H9 (cell line): ENCODE data around the gene VSTM4. TPM values are rescaled to one million over a fixed set of nuclear protein-coding genes. Genes with fewer than 3 reads are reported as not detected.

Source experiments
- DNase-seq: peaks from one replicate; pipeline ENCODE4 v3.0.0-alpha.2; 2017
- H2AFZ ChIP-seq: one replicate; pipeline ENCODE4 v1.6.1; 2013; ENCODE audit warnings: mild to moderate bottlenecking, low read length, control low read depth, moderate library complexity
- H2AK5ac ChIP-seq: 2 replicates; pipeline ENCODE4 v1.6.1; 2013; ENCODE audit warnings: low read length, control low read depth, mixed read lengths; ENCODE audit not compliant: insufficient read length
- H2BK120ac ChIP-seq: one replicate; pipeline ENCODE4 v1.6.1; 2013; ENCODE audit warnings: low read depth, mild to moderate bottlenecking, low read length, control low read depth, inconsistent platforms; ENCODE audit not compliant: poor library complexity, severe bottlenecking
- H2BK12ac ChIP-seq: 2 replicates; pipeline ENCODE4 v1.6.1; 2013; ENCODE audit warnings: low read length, control low read depth, mixed read lengths, low read depth; ENCODE audit not compliant: insufficient read length
- H2BK15ac ChIP-seq: 2 replicates; pipeline ENCODE4 v1.6.1; 2013; ENCODE audit warnings: low read depth, low read length, control low read depth
- H2BK20ac ChIP-seq: one replicate; pipeline ENCODE4 v1.6.1; 2013; ENCODE audit warnings: low read depth, mild to moderate bottlenecking, low read length, control low read depth, inconsistent platforms; ENCODE audit not compliant: poor library complexity, severe bottlenecking
- H2BK5ac ChIP-seq: 2 replicates; pipeline ENCODE4 v1.6.1; 2013; ENCODE audit warnings: low read length, control low read depth, mixed read lengths; ENCODE audit not compliant: insufficient read length
- H3K14ac ChIP-seq: 2 replicates; pipeline ENCODE4 v1.6.1; 2013; ENCODE audit warnings: low read length, control low read depth; ENCODE audit not compliant: insufficient read depth
- H3K18ac ChIP-seq: 2 replicates; pipeline ENCODE4 v1.6.1; 2013; ENCODE audit warnings: low read depth, mild to moderate bottlenecking, mixed read lengths, low read length, control low read depth; ENCODE audit not compliant: insufficient read length
- H3K23ac ChIP-seq: 2 replicates; pipeline ENCODE4 v1.6.1; 2013; ENCODE audit warnings: low read length, control low read depth, mixed read lengths, low read depth; ENCODE audit not compliant: insufficient read length
- H3K23me2 ChIP-seq: 2 replicates; pipeline ENCODE4 v1.6.1; 2013; ENCODE audit warnings: low read depth, mild to moderate bottlenecking, mixed read lengths, low read length, control low read depth; ENCODE audit not compliant: insufficient read length, poor library complexity, severe bottlenecking
- H3K27ac ChIP-seq: 2 replicates; pipeline ENCODE4 v1.5.1; 2013; ENCODE audit warnings: low read length, control low read depth, mixed read lengths, low read depth; ENCODE audit not compliant: insufficient read length
- H3K27me3 ChIP-seq: 2 replicates; pipeline ENCODE4 v1.6.1; 2013; ENCODE audit warnings: low read length, control low read depth, inconsistent platforms; ENCODE audit not compliant: insufficient read depth
- H3K4ac ChIP-seq: 2 replicates; pipeline ENCODE4 v1.6.1; 2013; ENCODE audit warnings: low read depth, mild to moderate bottlenecking, control low read depth, inconsistent platforms, low read length, moderate library complexity
- H3K4me1 ChIP-seq: 2 replicates; pipeline ENCODE4 v1.6.1; 2013; ENCODE audit warnings: low read length, control low read depth, inconsistent platforms; ENCODE audit not compliant: insufficient read depth
- H3K4me2 ChIP-seq: 2 replicates; pipeline ENCODE4 v1.6.1; 2013; ENCODE audit warnings: low read length, control low read depth, mixed read lengths; ENCODE audit not compliant: insufficient read length, insufficient read depth
- H3K56ac ChIP-seq: 2 replicates; pipeline ENCODE4 v1.6.1; 2013; ENCODE audit warnings: low read depth, mild to moderate bottlenecking, mixed read lengths, low read length, control low read depth; ENCODE audit not compliant: insufficient read length
- H3K79me1 ChIP-seq: 2 replicates; pipeline ENCODE4 v1.6.1; 2013; ENCODE audit warnings: low read depth, mild to moderate bottlenecking, moderate library complexity, low read length, control low read depth, inconsistent platforms; ENCODE audit not compliant: insufficient read depth, poor library complexity, severe bottlenecking
- H3K79me2 ChIP-seq: 2 replicates; pipeline ENCODE4 v1.6.1; 2013; ENCODE audit warnings: low read length, control low read depth, inconsistent platforms; ENCODE audit not compliant: insufficient read depth
- H3K9ac ChIP-seq: 2 replicates; pipeline ENCODE4 v1.6.1; 2013; ENCODE audit warnings: low read length, control low read depth, mixed read lengths; ENCODE audit not compliant: insufficient read length; ENCODE audit errors: extremely low read depth
- H3K9me3 ChIP-seq: one replicate; pipeline ENCODE4 v1.6.1; 2013; ENCODE audit warnings: low read depth, low read length, inconsistent platforms; ENCODE audit not compliant: control insufficient read depth
- H3T11ph ChIP-seq: one replicate; pipeline ENCODE4 v1.6.1; 2013; ENCODE audit warnings: mild to moderate bottlenecking, low read length, control low read depth, inconsistent platforms
- H4K20me1 ChIP-seq: one replicate; pipeline ENCODE4 v1.6.1; 2013; ENCODE audit not compliant: control insufficient read depth, insufficient read length, insufficient read depth
- H4K5ac ChIP-seq: 2 replicates; pipeline ENCODE4 v1.6.1; 2013; ENCODE audit warnings: low read depth, mild to moderate bottlenecking, mixed read lengths, low read length, control low read depth; ENCODE audit not compliant: insufficient read length
- H4K8ac ChIP-seq: replicated peaks from 2 replicates; pipeline ENCODE4 v1.6.1; 2013; ENCODE audit warnings: low read length, control low read depth, mixed read lengths, low read depth; ENCODE audit not compliant: insufficient read length
- H4K91ac ChIP-seq: 2 replicates; pipeline ENCODE4 v1.6.1; 2013; ENCODE audit warnings: low read depth, mild to moderate bottlenecking, moderate library complexity, mixed read lengths, low read length, control low read depth; ENCODE audit not compliant: insufficient read length
- H3K27ac Mint-ChIP-seq, 3 experiments: 2 replicates in 2 of 3; 3 replicates in 1 of 3; pipeline ENCODE4 v1.8.0; 2020 to 2021; ENCODE audit warnings: mixed read lengths in 3 of 3, mild to moderate bottlenecking in 1 of 3, moderate library complexity in 1 of 3
- H3K27me3 Mint-ChIP-seq: 2 replicates; pipeline ENCODE4 v1.8.0; 2021; ENCODE audit warnings: low read depth, mild to moderate bottlenecking, moderate library complexity, mixed read lengths
- H3K36me3 Mint-ChIP-seq, 3 experiments: 2 replicates in 2 of 3; 3 replicates in 1 of 3; pipeline ENCODE4 v1.8.0; 2020 to 2021; ENCODE audit warnings: low read depth in 3 of 3, mixed read lengths in 3 of 3; ENCODE audit not compliant: insufficient read depth in 1 of 3
- H3K4me1 Mint-ChIP-seq, 2 experiments: 2 replicates each; pipeline ENCODE4 v1.8.0; 2020; ENCODE audit warnings: mixed read lengths in 2 of 2
- H3K4me3 Mint-ChIP-seq, 2 experiments: 2 replicates in 1 of 2; 3 replicates in 1 of 2; pipeline ENCODE4 v1.8.0; 2020 to 2021; ENCODE audit warnings: mild to moderate bottlenecking in 2 of 2, mixed read lengths in 2 of 2, moderate library complexity in 1 of 2
- H3K9me3 Mint-ChIP-seq, 2 experiments: 2 replicates in 1 of 2; 3 replicates in 1 of 2; pipeline ENCODE4 v1.8.0; 2020; ENCODE audit warnings: mild to moderate bottlenecking in 2 of 2, mixed read lengths in 2 of 2, moderate library complexity in 1 of 2
- CTCF ChIP-seq: fragments of 200-600 bp; sonication (generic); conservative IDR thresholded peaks from 3 replicates; pipeline ENCODE4 v1.8.0; 2021; ENCODE audit warnings: antibody characterized with exemption, mild to moderate bottlenecking
- WGBS: extraction: QIAGEN DNeasy Blood & Tissue Kit; methylation state at CpG from one replicate; pipeline ENCODE4 v1.1.7; 2013; ENCODE audit warnings: missing lambda C conversion rate, low lambda C conversion rate, mixed read lengths; ENCODE audit not compliant: insufficient read length; ENCODE audit errors: extremely low coverage; 5-methylcytosine and 5-hydroxymethylcytosine counted together
- total RNA-seq: library from RNA; stranded (reverse); gene quantifications from 2 replicates; pipeline ENCODE4 v1.2.1, GENCODE V29; 2021

Gene VSTM4
- total RNA-seq, 1 experiment from 2014 or later, result 0.44 TPM

GRCh38 chr10:49023071-49023470 lies 92.3 kb downstream of the VSTM4 start:
- H3K18ac ChIP-seq, result no peak overlapping the region
- no peak overlapping the region for H3K4me2 ChIP-seq
- no peak overlapping the region for H2BK15ac ChIP-seq
- Mint-ChIP-seq H3K36me3 (no peaks in the 10 kb centered on the region), H3K4me1 (no peaks in the 10 kb centered on the region), H3K27ac (no peak overlapping the region), H3K4me3 (no peak overlapping the region), H3K9me3 (no peaks in the 10 kb centered on the region), H3K27me3 (peaks cover 3% of the 10 kb centered on the region)
- no peak overlapping the region for H3K4ac ChIP-seq
- H2BK20ac ChIP-seq, result no peak overlapping the region
- H2AFZ ChIP-seq, result no peak overlapping the region
- H3K9ac ChIP-seq, result no peak overlapping the region
- H2BK12ac ChIP-seq, result no peak overlapping the region
- H3K23ac ChIP-seq, result no peak overlapping the region
- no peak overlapping the region for H3K14ac ChIP-seq
- no peak overlapping the region for H4K8ac ChIP-seq
- H2BK120ac ChIP-seq, result no peak overlapping the region
- DNase-seq, result no peak
- no peak overlapping the region for H4K91ac ChIP-seq
- no peak overlapping the region for H3K56ac ChIP-seq
- H2AK5ac ChIP-seq, result no peak overlapping the region
- H3K79me2 ChIP-seq, result no peaks in the 10 kb centered on the region
- H4K20me1 ChIP-seq, result no peaks in the 10 kb centered on the region
- no peaks in the 10 kb centered on the region for H3K23me2 ChIP-seq
- no peak overlapping the region for H3K27ac ChIP-seq
- H3T11ph ChIP-seq, result no peak overlapping the region
- H4K5ac ChIP-seq, result no peak overlapping the region
- no peaks in the 10 kb centered on the region for H3K79me1 ChIP-seq
- no peaks in the 10 kb centered on the region for H3K9me3 ChIP-seq
- H3K27me3 ChIP-seq, result no peaks in the 10 kb centered on the region
- no peak overlapping the region for H2BK5ac ChIP-seq
- no peak for TF ChIP-seq CTCF
- no peaks in the 10 kb centered on the region for H3K4me1 ChIP-seq
- no CpG with 5 or more reads among the region's 2 CpGs for WGBS
